B cell (primary cell): Measurements from ENCODE around the gene KRT9. TPM values are rescaled to one million over a fixed set of nuclear protein-coding genes. Genes with fewer than 3 reads are reported as not detected.

Experiments used
- ATAC-seq: fragments of 200-7000 bp; cut with Tn5 transposase; one replicate; pipeline ENCODE4 v1.10.0; 2021; ENCODE audit warnings: low read depth, mild to moderate bottlenecking, moderate number of reproducible peaks, moderate library complexity
- CTCF ChIA-PET: fragments of 350-600 bp; sonication (Branson Sonifier 250); formaldehyde crosslinking; loops from one replicate; lab custom pipeline; 2021; ENCODE audit warnings: antibody characterized with exemption, inconsistent platforms; lab: Charles Lee
- POLR2A ChIA-PET: fragments of 350-600 bp; sonication (Branson Sonifier 250); formaldehyde crosslinking; loops from one replicate; lab custom pipeline; 2021; ENCODE audit warnings: antibody characterized with exemption; lab: Charles Lee
- DNase-seq: peaks from one replicate; pipeline ENCODE4 v3.0.0; 2013
- H2AFZ ChIP-seq: 2 replicates; pipeline ENCODE4 v1.6.1; 2012; ENCODE audit warnings: mild to moderate bottlenecking, low read depth, low read length; ENCODE audit not compliant: insufficient read depth, poor library complexity, severe bottlenecking
- H3K27ac ChIP-seq, 2 donors: 1 replicate in 1 of 2; 2 replicates in 1 of 2; pipeline ENCODE4 v1.5.1; 2012 to 2013; ENCODE audit warnings: low read length in 2 of 2, mild to moderate bottlenecking in 2 of 2, moderate library complexity in 1 of 2
- H3K27me3 ChIP-seq, 4 experiments: fragments of 200-600 bp in 1 of 4; sonication (generic) in 1 of 4; replicated peaks in 1 of 4; 1 replicate in 2 of 4; 2 replicates in 2 of 4; pipeline versions ENCODE4 v1.6.1 to v1.7.0; 2013 to 2016; ENCODE audit warnings: low read length in 3 of 4, mild to moderate bottlenecking in 2 of 4, mixed read lengths in 1 of 4, moderate library complexity in 1 of 4; ENCODE audit not compliant: insufficient read depth in 4 of 4, control insufficient read depth in 3 of 4; ENCODE audit errors: control extremely low read depth in 1 of 4
- H3K36me3 ChIP-seq, 2 experiments: replicated peaks in 1 of 2; 1 replicate in 1 of 2; 2 replicates in 1 of 2; pipeline versions ENCODE4 v1.6.1 to v1.7.1; 2013; ENCODE audit warnings: low read length in 1 of 2; ENCODE audit not compliant: insufficient read depth in 2 of 2, control insufficient read depth in 1 of 2; ENCODE audit errors: control extremely low read depth in 1 of 2, extremely low read depth in 1 of 2
- H3K4me1 ChIP-seq, 2 donors: fragments of 200-600 bp in 1 of 2; sonication (generic) in 1 of 2; 1 replicate in 1 of 2; 2 replicates in 1 of 2; pipeline versions ENCODE4 v1.5.1 to v1.6.1; 2013 to 2017; ENCODE audit warnings: low read length in 2 of 2; ENCODE audit not compliant: control insufficient read depth in 2 of 2, insufficient read depth in 2 of 2
- H3K4me2 ChIP-seq: replicated peaks from 2 replicates; pipeline ENCODE3; 2012; ENCODE audit warnings: mild to moderate bottlenecking, low read depth, low read length; ENCODE audit not compliant: poor library complexity, severe bottlenecking
- H3K4me3 ChIP-seq, 5 experiments: fragments of 200-600 bp in 1 of 5; sonication (generic) in 1 of 5; 1 replicate in 3 of 5; 2 replicates in 2 of 5; pipeline versions ENCODE4 v1.5.1 to v1.7.0; 2011 to 2016; ENCODE audit warnings: low read length in 4 of 5, mild to moderate bottlenecking in 4 of 5, low read depth in 2 of 5, control low read depth in 1 of 5, moderate library complexity in 1 of 5; ENCODE audit not compliant: insufficient read depth in 1 of 5; ENCODE audit errors: control extremely low read depth in 1 of 5, extremely low read depth in 1 of 5
- H3K79me2 ChIP-seq: fragments of 200-600 bp; sonication (generic); one replicate; pipeline ENCODE4 v1.6.0; 2016; ENCODE audit warnings: low read length; ENCODE audit not compliant: control insufficient read depth, insufficient read depth
- H3K9ac ChIP-seq: fragments of 200-600 bp; sonication (generic); 2 replicates; pipeline ENCODE4 v1.6.1; 2017; ENCODE audit warnings: mild to moderate bottlenecking, low read length, moderate library complexity
- H3K9me3 ChIP-seq, 3 donors: one replicate each; pipeline versions ENCODE4 v1.6.1 to v1.7.1; 2013; ENCODE audit warnings: low read length in 2 of 3; ENCODE audit not compliant: control insufficient read depth in 2 of 3, insufficient read depth in 1 of 3; ENCODE audit errors: control extremely low read depth in 1 of 3
- H4K20me1 ChIP-seq: 2 replicates; pipeline ENCODE4 v1.6.0; 2012; ENCODE audit warnings: mild to moderate bottlenecking, low read length; ENCODE audit not compliant: insufficient read depth, control insufficient read depth, poor library complexity, severe bottlenecking
- H3K27ac Mint-ChIP-seq: one replicate; pipeline ENCODE4 v1.8.0; 2021; ENCODE audit warnings: mixed read lengths
- H3K27me3 Mint-ChIP-seq: one replicate; pipeline ENCODE4 v1.8.0; 2021; ENCODE audit warnings: mixed read lengths
- H3K4me1 Mint-ChIP-seq: one replicate; pipeline ENCODE4 v1.8.0; 2021; ENCODE audit warnings: mixed read lengths
- H3K4me3 Mint-ChIP-seq: one replicate; pipeline ENCODE4 v1.8.0; 2021; ENCODE audit warnings: mixed read lengths
- H3K9me3 Mint-ChIP-seq: one replicate; pipeline ENCODE4 v1.8.0; 2022; ENCODE audit warnings: mixed read lengths; ENCODE audit not compliant: insufficient read depth
- CTCF ChIP-seq: fragments of 200-600 bp; IDR thresholded peaks from one replicate; pipeline ENCODE4 v1.8.0; 2022; ENCODE audit warnings: antibody characterized with exemption, mild to moderate bottlenecking
- EZH2 ChIP-seq: IDR thresholded peaks from 2 replicates; pipeline ENCODE4 v1.6.1; 2012; ENCODE audit warnings: borderline replicate concordance, low read depth, mild to moderate bottlenecking, moderate library complexity, low read length; ENCODE audit not compliant: insufficient read depth, poor library complexity, severe bottlenecking
- WGBS: methylation state at CpG from one replicate; pipeline ENCODE4 v1.1.5; 2013; ENCODE audit warnings: missing lambda C conversion rate; ENCODE audit not compliant: insufficient coverage; 5-methylcytosine and 5-hydroxymethylcytosine counted together
- intact Hi-C: fragments of 100-400 bp; cut with micrococcal nuclease; formaldehyde crosslinking; loops from one replicate; pipeline ENCODE4 v1.10.0; 2022
- polyA plus RNA-seq: library from polyadenylated mRNA; depleted of rRNA; stranded (reverse); fragments of >200 nt; gene quantifications from 2 replicates; pipeline ENCODE4 v1.2.3, GENCODE V29; 2012
- total RNA-seq, 2 donors: library from RNA; stranded (reverse); fragments of 120-200 nt in 1 of 2; gene quantifications; 1 replicate in 1 of 2; 2 replicates in 1 of 2; pipeline versions ENCODE4 v1.2.3 to v1.2.4, GENCODE V29; 2013 to 2022

Gene KRT9
- total and polyA plus RNA-seq, 2 donors (not counting 1 experiment from before 2014, with no cell fraction given) = not detected

- Mint-ChIP-seq H3K9me3 (no peaks in the 10 kb centered on the region), H3K4me3 (no peak overlapping the region), H3K4me1 (peaks cover 2% of the 10 kb centered on the region), H3K27ac (no peak overlapping the region), H3K27me3 (peaks cover 37% of the 10 kb centered on the region)
- Histone ChIP-seq H4K20me1 (no peaks in the 10 kb centered on the region), H3K27me3 (peaks cover 0 to 22% (median 5%) of the 10 kb centered on the region in 4 experiments), H3K9ac (no peak overlapping the region), H3K4me2 (no peak overlapping the region), H2AFZ (no peak overlapping the region), H3K36me3 (no peaks in the 10 kb centered on the region), H3K4me3 (no peak overlapping the region), H3K9me3 (peaks cover 0 to 2% (median 0%) of the 10 kb centered on the region in 3 donors), H3K27ac (no peak overlapping the region), H3K4me1 (peaks cover 11 to 12% of the 10 kb centered on the region in 2 donors), H3K79me2 (no peaks in the 10 kb centered on the region)
- ATAC-seq = no peak
- TF ChIP-seq EZH2 (no peak), CTCF (no peak)
- WGBS = no CpG with 5 or more reads among the region's 4 CpGs
- ChIA-PET POLR2A (no interaction called here), CTCF (no interaction called here)
- DNase-seq = no peak
- intact Hi-C loops = no loop called here
Measured at GRCh38 chr17:41523225-41523593, 48.6 kb downstream of the KRT9 start.

GRCh38 chr17:41522301-41523224, 49.3 kb downstream of the KRT9 start:
- no peak for DNase-seq
- Histone ChIP-seq H3K4me3 (no peak overlapping the region), H4K20me1 (no peaks in the 10 kb centered on the region), H2AFZ (no peak overlapping the region), H3K9me3 (no peaks in the 10 kb centered on the region), H3K4me1 (peaks cover 4 to 6% of the 10 kb centered on the region in 2 donors), H3K36me3 (no peaks in the 10 kb centered on the region), H3K9ac (no peak overlapping the region), H3K27ac (no peak overlapping the region), H3K79me2 (no peaks in the 10 kb centered on the region), H3K4me2 (no peak overlapping the region), H3K27me3 (peaks cover 0 to 16% (median 3%) of the 10 kb centered on the region in 4 experiments)
- Mint-ChIP-seq H3K27ac (no peak overlapping the region), H3K4me1 (peaks cover 2% of the 10 kb centered on the region), H3K27me3 (peaks cover 37% of the 10 kb centered on the region), H3K9me3 (no peaks in the 10 kb centered on the region), H3K4me3 (no peak overlapping the region)
- TF ChIP-seq EZH2 (no peak), CTCF (no peak)
- CTCF ChIA-PET = no interaction called here
- 91% methylated on average over 10 of the region's 12 CpGs for WGBS
- intact Hi-C loops = no loop called here
- no peak for ATAC-seq
- POLR2A ChIA-PET = interaction anchor here (0.6 kb wide), 1 partner anchor 11 kb away, joined by 6 read pairs; no protein-coding TSS in a partner anchor
